ENCODE results near the gene SLC2A3. TPM values are rescaled to one million over a fixed set of nuclear protein-coding genes. Genes with fewer than 3 reads are reported as not detected.
"Not testable (repeated sequence)": the region's sequence is repeated elsewhere in the genome, so short reads cannot be mapped to it uniquely, and the experiment has no call there.

The SLC2A3 gene
- total and polyA plus RNA-seq, 9 donors: 14.1 to 100 (median 28.0) TPM

- intact Hi-C loops (cut with DNase I): no loop called here
- TF ChIP-seq POLR2A (IDR thresholded peaks at IDR 0.05) (no peak), EP300 (IDR thresholded peaks at IDR 0.05) (no peak), CTCF (IDR thresholded peaks at IDR 0.05) (no peak)
- Histone ChIP-seq H3K27me3 (no peaks in the 10 kb centered on the region), H3K27ac (no peak overlapping the region), H3K9me3 (no peaks in the 10 kb centered on the region), H3K4me1 (ENCODE audit: insufficient read depth) (no peaks in the 10 kb centered on the region), H3K36me3 (no peaks in the 10 kb centered on the region), H3K4me3 (no peak overlapping the region)
- DNase-seq: no peak
- WGBS, 3 donors: 90 to 93% (median 93%) methylated on average over 4 of the region's 4 CpGs
Measured at GRCh38 chr12:7981446-7981845, 45.5 kb upstream of the SLC2A3 start.

GRCh38 chr12:7977351-7978124, 41.6 kb upstream of the SLC2A3 start:
- H3K36me3 ChIP-seq; H3K27me3 ChIP-seq; H3K27ac ChIP-seq; H3K9me3 ChIP-seq; H3K4me3 ChIP-seq; H3K4me1 ChIP-seq (ENCODE audit: insufficient read depth); DNase-seq; intact Hi-C loops (cut with DNase I): not testable (repeated sequence)
- WGBS, 3 donors: 62 to 75% (median 74%) methylated on average over 11 to 13 of the region's 13 CpGs

GRCh38 chr12:7973457-7973825, 37.5 kb upstream of the SLC2A3 start:
- intact Hi-C loops (cut with DNase I): no loop called here
- no peaks in the 10 kb centered on the region for H3K36me3 ChIP-seq
- H3K4me1 ChIP-seq (ENCODE audit: insufficient read depth): peaks cover 1% of the 10 kb centered on the region
- H3K4me3 ChIP-seq: no peak overlapping the region
- no peak overlapping the region for H3K27ac ChIP-seq
- H3K27me3 ChIP-seq: no peaks in the 10 kb centered on the region
- no peaks in the 10 kb centered on the region for H3K9me3 ChIP-seq
- 75 to 92% (median 83%) methylated on average over 6 of the region's 6 CpGs for WGBS, 3 donors
- no peak for DNase-seq
- TF ChIP-seq CTCF (IDR thresholded peaks at IDR 0.05): no peak
- no peak for TF ChIP-seq EP300 (IDR thresholded peaks at IDR 0.05)
- no peak for TF ChIP-seq POLR2A (IDR thresholded peaks at IDR 0.05)

GRCh38 chr12:7972734-7973456, 36.9 kb upstream of the SLC2A3 start:
- intact Hi-C loops (cut with DNase I): no loop called here
- Histone ChIP-seq H3K36me3 (no peaks in the 10 kb centered on the region), H3K4me3 (no peak overlapping the region), H3K27me3 (no peaks in the 10 kb centered on the region), H3K27ac (no peak overlapping the region), H3K9me3 (no peaks in the 10 kb centered on the region), H3K4me1 (ENCODE audit: insufficient read depth) (peaks cover 1% of the 10 kb centered on the region)
- WGBS, 3 donors: 86 to 89% (median 87%) methylated on average over 18 to 19 of the region's 19 CpGs
- TF ChIP-seq POLR2A (IDR thresholded peaks at IDR 0.05) (no peak), CTCF (IDR thresholded peaks at IDR 0.05) (no peak), EP300 (IDR thresholded peaks at IDR 0.05) (no peak)
- DNase-seq: no peak

- H3K4me3 ChIP-seq; DNase-seq; H3K9me3 ChIP-seq; H3K27me3 ChIP-seq; intact Hi-C loops (cut with DNase I); H3K27ac ChIP-seq; H3K36me3 ChIP-seq; H3K4me1 ChIP-seq (ENCODE audit: insufficient read depth): not testable (repeated sequence)
- 14 to 40% (median 15%) methylated on average over 2 to 3 of the region's 9 CpGs for WGBS, 3 donors
Measured at GRCh38 chr12:7972269-7972668, 36.3 kb upstream of the SLC2A3 start.

- WGBS, 3 donors: 1 to 10% (median 6%) methylated on average over 3 to 5 of the region's 7 CpGs
- not testable (repeated sequence) for H3K27me3 ChIP-seq; H3K4me1 ChIP-seq (ENCODE audit: insufficient read depth); H3K4me3 ChIP-seq; H3K36me3 ChIP-seq; DNase-seq; H3K9me3 ChIP-seq
- intact Hi-C loops (cut with DNase I): loop anchor here in 1 of 4 donors (2.0 kb wide), 1 partner anchor 35 kb away; the partner anchor contains the start of gene SLC2A3
- peak overlapping the region in 1 of 2 donors; percentile 38 for H3K27ac ChIP-seq
Measured at GRCh38 chr12:7971765-7972164, 35.8 kb upstream of the SLC2A3 start.
